Activated naive CD4-positive, alpha-beta T cell treated with anti-CD3 and anti-CD28 coated beads, Interleukin-2, amount 50 U/mL, for 72 hours (primary cell): Measurements from ENCODE around the gene LTO1. TPM values are rescaled to one million over a fixed set of nuclear protein-coding genes. Genes with fewer than 3 reads are reported as not detected.

Source experiments
- ATAC-seq, 2 donors: fragments of 150-1000 bp; cut with Tn5 transposase; 2 replicates each; pipeline ENCODE4 v1.10.0; 2021; ENCODE audit warnings: mild to moderate bottlenecking in 2 of 2, moderate library complexity in 2 of 2
- DNase-seq, 2 donors: peaks; one replicate each; pipeline ENCODE4 v3.0.0; 2021 to 2022; ENCODE audit warnings: low spot score in 2 of 2
- H3K27ac Mint-ChIP-seq, 2 donors: one replicate each; pipeline ENCODE4 v1.8.0; 2022; ENCODE audit warnings: mild to moderate bottlenecking in 2 of 2, mixed read lengths in 2 of 2
- H3K36me3 Mint-ChIP-seq, 2 donors: one replicate each; pipeline ENCODE4 v1.8.0; 2022; ENCODE audit warnings: mixed read lengths in 2 of 2
- H3K9me3 Mint-ChIP-seq, 2 donors: one replicate each; pipeline ENCODE4 v1.8.0; 2022; ENCODE audit warnings: mixed read lengths in 2 of 2
- total RNA-seq, 2 donors: library from RNA; stranded (reverse); gene quantifications; one replicate each; pipeline ENCODE4 v1.2.3, GENCODE V29; 2022

The LTO1 gene
- total RNA-seq, 2 donors from 2014 or later = 19.1 to 21.0 TPM

GRCh38 chr11:69666752-69667536 is 8.2 kb downstream of the LTO1 start:
- no peak overlapping the region for H3K27ac Mint-ChIP-seq
- no peaks in the 10 kb centered on the region for H3K36me3 Mint-ChIP-seq
- ATAC-seq (no peak), DNase-seq (no peak)
- H3K9me3 Mint-ChIP-seq = no peaks in the 10 kb centered on the region

- Mint-ChIP-seq H3K36me3 (no peaks in the 10 kb centered on the region), H3K27ac (no peak overlapping the region), H3K9me3 (no peaks in the 10 kb centered on the region)
- DNase-seq = no peak
- no peak for ATAC-seq
These were observed 8.9 kb downstream of the LTO1 start for GRCh38 chr11:69666261-69666660.

- Mint-ChIP-seq H3K27ac (peak overlapping the region in 1 of 2 donors; percentile 24), H3K36me3 (no peaks in the 10 kb centered on the region), H3K9me3 (no peaks in the 10 kb centered on the region)
- ATAC-seq = no peak
- DNase-seq = no peak
These were observed 9.5 kb downstream of the LTO1 start for GRCh38 chr11:69665669-69666068.

GRCh38 chr11:69664901-69665300 is 10.3 kb downstream of the LTO1 start:
- H3K36me3 Mint-ChIP-seq = no peaks in the 10 kb centered on the region

GRCh38 chr11:69664103-69664775 is 10.9 kb downstream of the LTO1 start:
- no peak for ATAC-seq
- Mint-ChIP-seq H3K36me3 (no peaks in the 10 kb centered on the region), H3K27ac (peak overlapping the region; percentile 33 to 67), H3K9me3 (no peaks in the 10 kb centered on the region)
- DNase-seq = no peak

More at GRCh38 chr11:69664901-69665300, 10.3 kb downstream of the LTO1 start:
- H3K27ac Mint-ChIP-seq = no peak overlapping the region
- DNase-seq (no peak), ATAC-seq (no peak)
- H3K9me3 Mint-ChIP-seq = no peaks in the 10 kb centered on the region

- Mint-ChIP-seq H3K36me3 (no peaks in the 10 kb centered on the region), H3K9me3 (no peaks in the 10 kb centered on the region), H3K27ac (no peak overlapping the region)
- ATAC-seq (no peak), DNase-seq (no peak)
These were observed 11.8 kb downstream of the LTO1 start for GRCh38 chr11:69663326-69663725.

GRCh38 chr11:69662806-69663205 is 12.3 kb downstream of the LTO1 start:
- no peak for DNase-seq
- Mint-ChIP-seq H3K36me3 (no peaks in the 10 kb centered on the region), H3K9me3 (no peaks in the 10 kb centered on the region), H3K27ac (no peak overlapping the region)
- ATAC-seq = no peak

GRCh38 chr11:69662021-69662698 is 13.0 kb downstream of the LTO1 start:
- H3K9me3 Mint-ChIP-seq = no peaks in the 10 kb centered on the region
- ATAC-seq (no peak), DNase-seq (no peak)
- no peaks in the 10 kb centered on the region for H3K36me3 Mint-ChIP-seq
- no peak overlapping the region for H3K27ac Mint-ChIP-seq

- ATAC-seq (no peak), DNase-seq (no peak)
- H3K27ac Mint-ChIP-seq = no peak overlapping the region
These were observed 13.8 kb downstream of the LTO1 start for GRCh38 chr11:69661413-69661715.

GRCh38 chr11:69660001-69660500 is 15.1 kb downstream of the LTO1 start:
- no peak for DNase-seq
- no peak overlapping the region for H3K27ac Mint-ChIP-seq
- H3K36me3 Mint-ChIP-seq = no peaks in the 10 kb centered on the region
- H3K9me3 Mint-ChIP-seq = no peaks in the 10 kb centered on the region
- ATAC-seq = no peak

More at GRCh38 chr11:69661413-69661715, 13.8 kb downstream of the LTO1 start:
- no peaks in the 10 kb centered on the region for H3K9me3 Mint-ChIP-seq
- no peaks in the 10 kb centered on the region for H3K36me3 Mint-ChIP-seq

- DNase-seq (no peak), ATAC-seq (no peak)
- no peak overlapping the region for H3K27ac Mint-ChIP-seq
- H3K36me3 Mint-ChIP-seq = no peaks in the 10 kb centered on the region
- no peaks in the 10 kb centered on the region for H3K9me3 Mint-ChIP-seq
These were observed 15.6 kb downstream of the LTO1 start for GRCh38 chr11:69659591-69659990.

GRCh38 chr11:69658626-69659450 is 16.3 kb downstream of the LTO1 start:
- ATAC-seq (no peak), DNase-seq (no peak)
- H3K27ac Mint-ChIP-seq = no peak overlapping the region

GRCh38 chr11:69657911-69658625 is 17.1 kb downstream of the LTO1 start:
- no peak for ATAC-seq
- Mint-ChIP-seq H3K36me3 (no peaks in the 10 kb centered on the region), H3K9me3 (no peaks in the 10 kb centered on the region), H3K27ac (no peak overlapping the region)
- no peak for DNase-seq

More at GRCh38 chr11:69658626-69659450, 16.3 kb downstream of the LTO1 start:
- Mint-ChIP-seq H3K9me3 (no peaks in the 10 kb centered on the region), H3K36me3 (no peaks in the 10 kb centered on the region)

GRCh38 chr11:69657456-69657910 is 17.7 kb downstream of the LTO1 start:
- no peaks in the 10 kb centered on the region for H3K9me3 Mint-ChIP-seq
- ATAC-seq (no peak), DNase-seq (no peak)
- H3K36me3 Mint-ChIP-seq = no peaks in the 10 kb centered on the region
- no peak overlapping the region for H3K27ac Mint-ChIP-seq

GRCh38 chr11:69656536-69657455 is 18.4 kb downstream of the LTO1 start:
- no peaks in the 10 kb centered on the region for H3K9me3 Mint-ChIP-seq
- DNase-seq (no peak), ATAC-seq (peak in 1 of 2 donors; percentile 40)
- H3K36me3 Mint-ChIP-seq = no peaks in the 10 kb centered on the region
- H3K27ac Mint-ChIP-seq = no peak overlapping the region
